NCI-H1092 (cell line): Measurements from ENCODE around the gene LILRA2.
"Not testable (repeated sequence)": the region's sequence is repeated elsewhere in the genome, so short reads cannot be mapped to it uniquely, and the experiment has no call there.

Experiments used
- DNase-seq: peaks from one replicate; lab custom pipeline; 2025; lab: John Stamatoyannopoulos, UW

The LILRA2 gene

GRCh38 chr19:54571715-54572615, 1.6 kb upstream of the LILRA2 start:
- DNase-seq: not testable (repeated sequence)

- no peak for DNase-seq
Measured at GRCh38 chr19:54572696-54573311, 786 bp upstream of the LILRA2 start.

GRCh38 chr19:54574051-54574450, 461 bp downstream of the LILRA2 start:
- no peak for DNase-seq

DNA sequence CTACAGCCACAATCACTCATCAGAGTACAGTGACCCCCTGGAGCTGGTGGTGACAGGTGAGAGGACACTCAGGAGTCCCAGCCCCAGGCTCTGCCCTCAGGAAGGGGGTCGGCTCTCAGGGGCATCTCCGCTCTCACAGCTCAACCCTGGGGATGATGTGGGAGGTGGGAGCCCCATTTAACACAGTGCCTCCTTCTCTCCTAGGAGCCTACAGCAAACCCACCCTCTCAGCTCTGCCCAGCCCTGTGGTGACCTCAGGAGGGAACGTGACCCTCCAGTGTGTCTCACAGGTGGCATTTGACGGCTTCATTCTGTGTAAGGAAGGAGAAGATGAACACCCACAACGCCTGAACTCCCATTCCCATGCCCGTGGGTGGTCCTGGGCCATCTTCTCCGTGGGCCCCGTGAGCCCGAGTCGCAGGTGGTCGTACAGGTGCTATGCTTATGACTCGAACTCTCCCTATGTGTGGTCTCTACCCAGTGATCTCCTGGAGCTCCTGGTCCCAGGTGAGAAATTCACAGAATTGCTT, 1.0 kb downstream of the LILRA2 start:
- DNase-seq: no peak

DNA sequence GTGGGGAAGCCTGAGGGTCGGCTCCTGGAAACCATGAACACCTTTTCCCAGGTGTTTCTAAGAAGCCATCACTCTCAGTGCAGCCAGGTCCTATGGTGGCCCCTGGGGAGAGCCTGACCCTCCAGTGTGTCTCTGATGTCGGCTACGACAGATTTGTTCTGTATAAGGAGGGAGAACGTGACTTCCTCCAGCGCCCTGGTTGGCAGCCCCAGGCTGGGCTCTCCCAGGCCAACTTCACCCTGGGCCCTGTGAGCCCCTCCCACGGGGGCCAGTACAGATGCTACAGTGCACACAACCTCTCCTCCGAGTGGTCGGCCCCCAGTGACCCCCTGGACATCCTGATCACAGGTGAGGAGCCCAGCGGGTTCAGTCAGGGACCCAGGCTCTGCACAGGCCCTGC, 1.6 kb downstream of the LILRA2 start:
- DNase-seq: not testable (repeated sequence)

DNA sequence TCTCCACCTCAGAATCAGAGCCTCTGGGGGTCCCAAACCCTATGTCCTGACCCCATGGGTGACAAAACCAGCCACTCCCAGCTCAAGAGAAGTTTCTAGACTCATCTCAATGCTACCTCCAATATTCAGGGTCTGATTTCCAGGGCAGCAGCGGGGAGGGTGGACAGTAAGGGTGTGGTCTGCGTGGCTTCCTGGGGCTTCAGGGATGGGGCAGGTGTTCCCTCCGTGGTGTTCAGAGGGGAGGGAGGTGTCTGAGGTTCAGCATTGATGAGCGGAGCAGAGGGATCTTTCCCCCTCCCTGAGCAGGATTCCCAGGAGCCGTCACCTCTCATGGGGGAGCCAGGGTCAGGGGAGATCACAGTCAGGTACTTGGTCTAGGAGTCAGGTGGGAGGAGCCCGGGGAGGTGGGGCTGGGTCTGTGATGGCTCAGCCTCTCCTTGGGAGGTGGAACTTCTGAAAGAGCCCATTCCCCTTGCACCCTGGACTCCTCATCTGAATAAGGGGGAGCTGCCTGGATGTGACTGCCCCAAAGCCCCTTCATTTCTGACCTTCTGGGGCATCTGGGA, 2.9 kb downstream of the LILRA2 start:
- no peak for DNase-seq

GRCh38 chr19:54577334-54577733, 3.7 kb downstream of the LILRA2 start:
- DNase-seq: no peak

- DNase-seq: not testable (repeated sequence)
Measured at GRCh38 chr19:54578268-54578667, 4.7 kb downstream of the LILRA2 start.

GRCh38 chr19:54586397-54586796, 12.8 kb downstream of the LILRA2 start:
- no peak for DNase-seq

- no peak for DNase-seq
Measured at GRCh38 chr19:54587026-54587425, 13.4 kb downstream of the LILRA2 start.

- not testable (repeated sequence) for DNase-seq
Measured at GRCh38 chr19:54593445-54593844, 19.9 kb downstream of the LILRA2 start, which contains the start of gene LILRA1. LILRA1 (plus strand) TSS chr19:54593632; CDS start chr19:54594245, 613 bp downstream.

GRCh38 chr19:54593931-54594626, 20.5 kb downstream of the LILRA2 start:
- DNase-seq: not testable (repeated sequence)

GRCh38 chr19:54594737-54595136, 21.1 kb downstream of the LILRA2 start:
- no peak for DNase-seq

DNA sequence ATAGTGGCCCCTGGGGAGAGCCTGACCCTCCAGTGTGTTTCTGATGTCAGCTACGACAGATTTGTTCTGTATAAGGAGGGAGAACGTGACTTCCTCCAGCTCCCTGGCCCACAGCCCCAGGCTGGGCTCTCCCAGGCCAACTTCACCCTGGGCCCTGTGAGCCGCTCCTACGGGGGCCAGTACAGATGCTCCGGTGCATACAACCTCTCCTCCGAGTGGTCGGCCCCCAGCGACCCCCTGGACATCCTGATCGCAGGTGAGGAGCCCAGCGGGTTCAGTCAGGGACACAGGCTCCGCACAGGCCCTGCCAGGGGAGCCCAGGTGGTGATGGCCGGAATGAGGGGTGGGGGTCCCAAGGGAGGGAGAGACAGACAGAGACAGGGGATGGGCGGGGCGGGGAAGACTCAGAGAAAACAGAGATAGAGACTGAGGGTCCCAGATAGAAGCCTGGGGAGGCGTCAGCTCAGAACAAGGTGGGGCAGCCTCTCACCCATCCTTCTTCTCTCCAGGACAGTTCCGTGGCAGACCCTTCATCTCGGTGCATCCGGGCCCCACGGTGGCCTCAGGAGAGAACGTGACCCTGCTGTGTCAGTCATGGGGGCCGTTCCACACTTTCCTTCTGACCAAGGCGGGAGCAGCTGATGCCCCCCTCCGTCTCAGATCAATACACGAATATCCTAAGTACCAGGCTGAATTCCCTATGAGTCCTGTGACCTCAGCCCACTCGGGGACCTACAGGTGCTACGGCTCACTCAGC, 22.3 kb downstream of the LILRA2 start:
- not testable (repeated sequence) for DNase-seq

DNA sequence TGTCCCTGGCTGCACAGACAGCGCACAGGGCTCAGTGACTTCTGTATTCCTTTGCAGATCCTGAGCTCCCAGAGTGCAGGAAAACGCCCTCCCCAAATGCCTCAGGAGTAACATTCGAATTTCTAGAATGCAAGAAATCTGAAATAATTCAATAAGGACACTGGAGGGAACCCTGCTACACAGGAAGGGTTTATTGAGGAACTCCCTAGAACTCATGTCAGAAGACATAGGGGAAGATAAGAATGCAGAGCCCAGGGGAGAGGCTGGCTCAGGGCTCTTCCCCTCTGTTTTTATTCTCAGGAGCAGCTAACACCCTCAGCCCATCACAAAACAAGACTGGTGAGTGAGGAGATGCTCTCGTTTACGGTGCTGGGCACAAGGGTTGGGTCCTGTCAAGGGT, 26.6 kb downstream of the LILRA2 start:
- no peak for DNase-seq

DNA sequence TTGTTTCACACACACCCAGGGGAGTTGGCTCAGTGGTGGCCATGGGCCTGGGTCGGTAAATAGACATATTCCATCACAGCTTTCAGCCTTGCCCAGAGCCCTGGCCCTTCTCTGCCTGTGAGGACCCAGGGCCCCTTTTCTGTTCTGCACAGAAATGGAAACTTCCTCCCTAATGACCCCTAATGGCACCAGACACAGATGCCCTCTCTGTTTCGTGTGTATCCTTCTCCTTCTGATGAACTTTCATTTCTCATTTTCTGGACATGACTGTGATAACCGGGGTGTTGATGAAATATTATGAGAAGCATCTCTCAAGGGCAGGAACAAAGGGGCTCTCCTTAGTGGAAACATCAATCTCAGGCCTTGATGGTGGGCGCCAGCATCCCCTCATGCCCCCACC, 32.6 kb downstream of the LILRA2 start:
- DNase-seq: no peak

GRCh38 chr19:54606891-54607784, 33.5 kb downstream of the LILRA2 start:
- no peak for DNase-seq

DNA sequence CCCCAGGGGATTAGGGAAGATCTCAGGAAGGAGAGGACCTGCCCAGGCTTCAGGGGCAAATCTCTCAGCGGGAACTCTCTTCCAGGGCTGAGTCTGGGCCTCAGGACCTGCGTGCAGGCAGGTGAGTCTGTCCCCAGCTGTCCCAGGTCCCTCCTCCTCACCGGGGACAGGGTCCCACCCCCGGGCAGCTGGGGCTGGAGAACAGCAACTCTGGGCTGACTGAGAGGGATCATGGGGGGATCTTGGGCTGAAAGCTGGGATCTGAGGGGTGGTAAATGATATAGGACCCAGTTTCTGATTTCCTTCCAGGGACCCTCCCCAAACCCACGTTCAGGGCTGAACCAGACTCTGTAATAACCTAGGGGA, 34.2 kb downstream of the LILRA2 start:
- DNase-seq: no peak

DNA sequence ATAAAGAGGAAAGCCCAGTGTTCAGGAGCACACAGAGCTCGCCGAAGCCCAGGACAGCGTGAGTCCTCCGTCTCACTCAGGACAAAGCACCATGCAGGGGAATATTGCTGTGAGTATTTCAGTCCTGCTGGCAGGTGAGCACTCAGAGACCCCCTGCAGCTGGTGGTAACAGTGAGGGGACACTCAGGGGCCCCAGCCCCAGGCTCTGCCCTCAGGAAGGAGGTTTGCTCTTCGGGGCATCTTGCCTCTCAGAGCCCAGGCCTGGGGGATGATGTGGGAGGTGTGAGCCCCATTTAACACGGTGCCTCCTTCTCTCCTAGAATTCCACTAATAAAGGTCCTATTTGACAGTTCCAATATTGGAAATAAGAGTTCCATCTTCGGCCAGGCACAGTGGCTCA, 34.6 kb downstream of the LILRA2 start:
- DNase-seq: no peak

DNA sequence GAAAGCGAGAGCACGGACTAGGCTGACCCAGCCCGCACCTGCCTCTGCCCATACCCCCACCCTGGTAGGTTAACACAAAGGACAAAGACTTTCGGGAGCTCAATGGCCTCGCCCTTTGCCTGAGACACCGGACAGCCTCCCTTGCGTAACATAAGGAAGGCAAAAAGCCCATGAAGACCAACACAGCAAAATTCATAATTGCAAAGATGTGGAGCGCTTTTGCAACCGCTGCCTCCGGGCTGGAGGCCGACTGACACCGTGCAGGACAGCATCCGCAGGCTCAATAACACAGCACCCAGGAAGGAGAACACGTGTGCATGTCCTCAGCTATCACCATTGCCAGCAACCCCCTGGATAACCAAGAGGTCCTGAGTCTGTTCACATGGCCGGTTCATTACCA, 35.2 kb downstream of the LILRA2 start:
- DNase-seq: no peak
